PFSK-1 (cell line): ENCODE measurements around the gene CDON.

Experiments
- POLR2AphosphoS5 ChIP-seq: IDR thresholded peaks from 2 replicates; pipeline ENCODE4 v1.6.1; 2012; ENCODE audit warnings: low read depth, mild to moderate bottlenecking, control low read depth, low read length, moderate library complexity
- SIN3A ChIP-seq: IDR thresholded peaks from 2 replicates; pipeline ENCODE4 v1.6.1; 2012; ENCODE audit warnings: mild to moderate bottlenecking, low read length, moderate library complexity, borderline replicate concordance; ENCODE audit not compliant: insufficient read depth

GRCh38 chr11:125935056-125935455 is 127.6 kb downstream of the CDON start:
- no peak for TF ChIP-seq POLR2AphosphoS5
- TF ChIP-seq SIN3A, result no peak
